HG03095 (cell line): Measurements from ENCODE around the gene LRRFIP2.
"Not testable (repeated sequence)": the region's sequence is repeated elsewhere in the genome, so short reads cannot be mapped to it uniquely, and the experiment has no call there.

Source experiments
- ATAC-seq: cut with Tn5 transposase; IDR thresholded peaks from one replicate; pipeline ENCODE4 v1.9.1; 2021; ENCODE audit warnings: moderate library complexity; ENCODE audit not compliant: unreplicated experiment

The LRRFIP2 gene

GRCh38 chr3:37189109-37189508 lies 14.7 kb upstream of the LRRFIP2 start:
- ATAC-seq, result no peak

GRCh38 chr3:37183976-37184375 lies 9.6 kb upstream of the LRRFIP2 start:
- ATAC-seq, result no peak

GRCh38 chr3:37183375-37183831 lies 9.0 kb upstream of the LRRFIP2 start:
- no peak for ATAC-seq

- no peak for ATAC-seq
These were observed 8.4 kb upstream of the LRRFIP2 start for GRCh38 chr3:37182816-37183215.

- ATAC-seq, result no peak
These were observed 7.4 kb upstream of the LRRFIP2 start for GRCh38 chr3:37181756-37182155.

DNA sequence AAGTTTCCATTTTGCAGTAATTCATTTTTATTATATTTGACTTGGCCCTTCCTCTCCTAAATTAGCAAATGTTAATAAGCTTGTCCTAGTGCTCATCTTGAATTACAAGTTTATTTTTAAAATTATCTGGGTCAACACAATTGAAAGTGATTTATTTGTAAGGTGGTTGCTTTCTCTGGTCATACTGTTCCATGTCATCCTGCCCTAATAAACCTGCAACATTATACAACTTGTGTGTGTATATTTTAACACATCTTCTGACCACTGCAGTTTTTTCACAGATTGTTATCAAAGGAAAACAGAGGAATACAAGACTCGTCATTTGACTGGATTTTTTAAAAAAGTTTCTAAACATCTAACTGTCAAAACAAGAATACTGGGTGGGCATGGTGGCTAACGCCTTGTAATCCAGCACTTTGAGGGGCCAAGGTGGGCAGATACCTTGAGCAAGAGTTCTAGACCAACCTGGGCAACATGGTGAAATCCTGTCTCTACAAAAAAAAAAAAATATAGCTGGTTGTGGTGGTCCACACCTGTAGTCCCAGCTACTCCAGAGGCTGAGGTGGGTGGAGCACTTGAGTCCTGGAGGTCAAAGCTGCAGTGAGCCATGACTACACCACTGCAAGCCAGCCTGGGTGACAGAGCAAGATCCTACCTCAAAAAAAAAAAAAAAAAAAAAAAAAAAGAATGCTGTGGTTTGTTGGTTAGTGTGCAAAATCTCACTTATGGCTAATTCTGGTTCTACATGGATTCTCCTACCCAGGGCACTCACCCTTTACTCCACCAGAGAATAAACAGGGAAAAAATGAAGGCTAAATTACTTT lies 5.0 kb upstream of the LRRFIP2 start:
- ATAC-seq, result no peak

DNA sequence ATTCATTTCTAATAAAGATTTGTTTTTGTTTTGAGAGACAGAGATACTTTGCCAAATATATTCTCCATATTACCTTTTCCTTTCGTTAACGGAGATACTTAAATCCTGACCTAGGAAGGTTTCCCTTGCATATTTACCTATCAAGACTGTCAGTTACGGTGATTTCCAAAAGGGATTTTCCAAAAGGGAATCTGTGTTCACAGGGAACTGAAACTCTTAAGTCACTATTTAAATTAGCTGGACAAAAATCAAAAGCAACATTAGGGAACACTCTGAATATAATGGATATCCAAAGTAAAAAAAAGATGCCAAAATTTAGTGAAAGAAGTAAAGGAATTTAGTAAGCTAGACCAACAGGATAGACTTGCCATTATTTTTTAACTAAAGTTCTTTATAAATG lies 576 bp downstream of the LRRFIP2 start:
- no peak for ATAC-seq

- no peak for ATAC-seq
These were observed 3.2 kb downstream of the LRRFIP2 start for GRCh38 chr3:37171144-37171543.

DNA sequence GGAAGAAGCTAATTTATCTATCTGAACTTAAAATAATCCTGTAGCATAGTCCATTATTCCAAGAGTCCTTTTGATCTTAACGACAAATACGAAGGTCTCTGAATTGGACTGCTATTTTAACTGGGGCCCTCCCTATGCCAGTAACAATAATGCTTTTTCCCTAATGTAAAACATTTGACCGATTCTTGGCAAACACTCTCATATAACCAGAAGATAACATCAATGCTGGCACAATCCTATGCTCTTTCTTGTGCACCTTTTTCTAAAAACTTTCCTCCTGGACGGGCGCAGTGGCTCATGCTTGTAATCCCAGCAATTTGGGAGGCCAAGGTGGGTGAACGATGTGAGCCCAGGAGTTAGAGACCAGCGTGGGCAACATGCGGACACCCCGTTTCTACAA lies 3.9 kb downstream of the LRRFIP2 start:
- ATAC-seq, result no peak

- no peak for ATAC-seq
These were observed 4.3 kb downstream of the LRRFIP2 start for GRCh38 chr3:37170060-37170459.

- no peak for ATAC-seq
These were observed 5.5 kb downstream of the LRRFIP2 start for GRCh38 chr3:37168896-37169295.

GRCh38 chr3:37163262-37164015 lies 10.9 kb downstream of the LRRFIP2 start:
- ATAC-seq, result peak; percentile 17

DNA sequence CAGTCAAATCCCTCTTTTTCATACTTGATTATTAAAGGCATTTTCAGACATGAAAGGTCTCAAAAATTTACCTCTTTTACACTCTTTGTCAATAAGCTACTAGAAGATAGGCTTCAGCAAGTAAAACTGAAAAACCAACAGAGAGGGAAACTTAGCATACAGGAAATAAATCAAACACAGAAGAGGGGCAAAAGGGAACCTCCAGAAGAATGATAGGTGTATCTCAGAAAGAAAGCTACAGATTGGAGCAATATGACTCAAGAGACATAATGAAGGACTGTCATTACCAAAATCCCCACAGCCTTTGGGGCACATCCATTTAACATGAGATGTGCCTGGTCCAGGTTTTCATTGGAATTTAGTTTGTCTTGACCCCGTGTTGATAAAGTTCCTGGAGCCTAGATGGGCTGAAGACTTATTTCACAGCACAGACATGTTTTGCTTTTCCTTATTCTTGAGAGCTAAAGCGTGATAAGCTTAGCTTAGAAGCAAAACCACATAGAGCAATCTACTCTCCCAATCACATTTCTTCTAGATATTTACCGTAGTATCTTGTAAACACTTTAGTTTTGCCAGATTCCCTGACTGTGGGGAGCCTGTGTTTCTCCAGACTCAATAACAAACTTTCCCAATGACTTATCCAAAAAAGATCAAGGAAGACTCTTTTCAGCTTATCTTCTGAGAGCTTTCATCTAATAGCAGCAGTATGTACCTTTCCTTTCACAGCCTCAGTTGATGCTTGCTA lies 11.7 kb downstream of the LRRFIP2 start:
- ATAC-seq, result peak; percentile 82

GRCh38 chr3:37161351-37161750 lies 13.0 kb downstream of the LRRFIP2 start:
- no peak for ATAC-seq

DNA sequence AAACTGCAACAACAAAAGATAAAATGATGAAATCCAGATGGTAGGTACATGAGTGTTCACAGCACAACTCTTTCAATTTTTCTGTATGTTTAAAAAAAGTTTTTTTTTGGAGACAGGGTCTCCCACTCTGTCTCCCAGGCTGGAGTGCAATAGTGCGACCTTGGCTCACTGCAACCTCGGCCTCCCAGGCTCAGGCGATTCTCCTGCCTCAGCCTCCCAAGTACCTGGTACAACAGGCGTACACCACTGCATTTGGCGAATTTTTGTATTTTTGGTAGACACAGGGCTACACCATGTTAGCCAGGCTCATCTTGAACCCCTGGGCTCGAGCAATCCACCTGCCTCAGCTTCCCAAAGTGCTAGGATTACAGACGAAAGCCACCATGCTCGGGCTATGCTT lies 18.6 kb downstream of the LRRFIP2 start:
- ATAC-seq, result no peak

DNA sequence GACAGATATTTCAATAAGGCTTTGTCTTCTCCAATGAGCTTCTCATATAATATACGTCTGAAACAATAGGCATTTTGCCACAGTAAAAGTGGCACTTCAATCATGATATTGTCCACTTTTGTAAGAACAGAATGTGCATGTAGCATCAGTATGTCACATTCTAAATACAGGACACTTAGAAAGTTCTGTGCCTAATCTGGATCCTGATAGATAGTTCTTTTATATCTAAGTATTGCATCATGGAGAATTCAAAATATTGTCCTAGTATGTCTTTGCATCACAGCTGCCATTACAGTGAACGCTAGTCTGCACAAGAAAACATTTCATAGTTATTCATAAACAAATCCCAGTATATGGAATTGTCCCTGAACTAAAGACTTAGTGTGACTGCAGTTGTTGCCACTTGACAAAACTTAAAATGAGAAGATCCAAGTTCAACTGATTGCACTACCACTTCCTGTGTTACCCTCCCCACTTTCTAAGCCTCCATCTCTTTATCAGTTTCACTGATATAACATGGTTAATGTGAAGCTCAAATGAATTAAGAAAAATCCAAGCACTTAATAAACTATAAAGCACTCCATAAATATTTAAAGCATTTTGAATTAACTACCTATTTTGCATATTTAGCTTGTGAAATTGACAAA lies 19.6 kb downstream of the LRRFIP2 start:
- no peak for ATAC-seq

DNA sequence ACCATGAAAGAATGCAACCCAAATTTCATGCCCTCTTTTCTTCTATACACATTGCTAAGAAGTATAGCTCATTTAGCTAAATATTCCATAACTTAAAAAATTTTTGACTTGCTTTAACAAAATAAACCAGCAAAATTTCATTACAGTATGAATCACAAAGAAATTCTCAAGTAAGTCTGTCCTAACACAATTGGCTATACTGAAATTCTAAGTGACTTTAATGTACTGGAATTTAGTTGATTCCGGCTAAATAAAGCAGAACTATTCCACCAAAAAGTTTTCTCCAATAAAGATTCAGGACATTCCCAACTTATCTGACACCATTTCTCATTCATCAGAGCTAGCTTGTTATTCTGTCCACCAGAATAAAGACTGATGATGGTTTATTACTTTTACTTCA lies 23.8 kb downstream of the LRRFIP2 start:
- ATAC-seq, result no peak

DNA sequence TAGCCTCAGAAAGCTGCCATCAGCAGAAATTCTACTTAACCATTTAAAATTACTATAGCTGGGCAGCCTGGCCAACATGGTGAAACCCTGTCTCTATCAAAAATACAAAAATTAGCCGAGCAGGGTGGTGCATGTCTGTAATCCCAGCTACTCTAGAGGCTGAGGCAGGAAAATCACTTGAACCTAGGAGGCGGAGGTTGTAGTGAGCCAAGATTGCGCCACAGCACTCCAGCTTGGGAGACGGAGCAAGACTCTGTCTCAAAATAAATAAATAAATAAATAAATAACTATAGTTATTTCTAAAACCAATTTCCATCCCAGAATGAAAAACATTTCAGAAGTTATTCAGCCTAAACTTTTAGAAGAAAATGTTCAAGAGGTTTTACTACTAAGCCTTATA lies 25.1 kb downstream of the LRRFIP2 start:
- no peak for ATAC-seq

DNA sequence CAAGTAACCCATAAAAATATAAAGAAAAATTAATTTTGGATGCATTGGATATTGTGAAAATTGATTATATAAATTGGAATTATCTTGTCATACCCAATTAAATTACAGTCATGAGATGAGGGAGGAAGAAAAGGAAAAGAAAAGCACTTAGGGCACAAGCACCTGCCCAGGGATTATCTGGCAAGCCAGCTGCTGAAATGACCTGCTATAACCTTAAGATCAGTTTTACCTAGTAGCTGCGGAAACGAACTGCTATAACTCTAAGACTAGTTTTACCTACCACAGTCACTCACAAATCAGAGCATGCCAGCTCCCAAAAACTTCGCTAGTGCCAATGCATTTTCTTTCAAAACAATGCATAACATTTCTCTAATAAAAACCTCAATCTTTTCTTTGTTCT lies 26.2 kb downstream of the LRRFIP2 start:
- no peak for ATAC-seq

DNA sequence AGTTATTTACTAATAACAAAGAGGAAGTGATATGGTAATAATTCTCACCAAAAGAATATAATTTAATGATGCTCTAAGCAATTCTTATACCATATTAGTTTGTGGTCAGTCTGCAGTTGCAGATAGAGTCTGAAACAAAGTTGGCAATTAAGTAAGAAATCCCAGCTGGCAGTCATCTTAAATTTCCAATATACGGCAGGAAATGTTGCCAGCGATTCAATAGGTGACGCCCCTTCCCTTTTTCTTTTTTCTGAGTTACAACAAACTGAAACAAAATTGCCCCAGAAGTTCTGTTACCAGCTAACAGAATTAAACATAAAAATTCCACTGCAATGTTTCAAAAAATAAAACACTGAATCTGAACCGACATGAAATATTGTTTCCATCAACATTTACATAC lies 26.7 kb downstream of the LRRFIP2 start:
- no peak for ATAC-seq

DNA sequence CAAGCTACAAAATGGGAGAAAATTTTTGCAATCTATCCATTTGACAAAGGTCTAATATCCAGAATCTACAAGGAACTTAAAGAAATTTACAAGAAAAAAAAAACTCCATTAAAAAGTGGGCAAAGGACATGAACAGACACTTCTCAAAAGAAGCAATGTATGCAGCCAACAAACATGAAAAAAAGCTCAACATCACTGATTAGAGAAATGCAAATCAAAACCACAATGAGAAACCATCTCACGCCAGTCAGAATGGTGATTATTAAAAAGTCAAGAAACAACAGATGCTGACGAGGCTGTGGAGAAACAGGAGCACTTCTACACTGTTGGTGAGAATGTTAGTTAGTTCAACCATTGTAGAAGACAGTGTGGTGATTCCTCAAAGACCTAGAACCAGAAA lies 27.5 kb downstream of the LRRFIP2 start:
- not testable (repeated sequence) for ATAC-seq
